ENCODE results near the gene HOXB8. TPM values are rescaled to one million over a fixed set of nuclear protein-coding genes. Genes with fewer than 3 reads are reported as not detected.

The HOXB8 gene
- total RNA-seq, result 27.0 and 31.7 TPM in 2 replicates

DNA sequence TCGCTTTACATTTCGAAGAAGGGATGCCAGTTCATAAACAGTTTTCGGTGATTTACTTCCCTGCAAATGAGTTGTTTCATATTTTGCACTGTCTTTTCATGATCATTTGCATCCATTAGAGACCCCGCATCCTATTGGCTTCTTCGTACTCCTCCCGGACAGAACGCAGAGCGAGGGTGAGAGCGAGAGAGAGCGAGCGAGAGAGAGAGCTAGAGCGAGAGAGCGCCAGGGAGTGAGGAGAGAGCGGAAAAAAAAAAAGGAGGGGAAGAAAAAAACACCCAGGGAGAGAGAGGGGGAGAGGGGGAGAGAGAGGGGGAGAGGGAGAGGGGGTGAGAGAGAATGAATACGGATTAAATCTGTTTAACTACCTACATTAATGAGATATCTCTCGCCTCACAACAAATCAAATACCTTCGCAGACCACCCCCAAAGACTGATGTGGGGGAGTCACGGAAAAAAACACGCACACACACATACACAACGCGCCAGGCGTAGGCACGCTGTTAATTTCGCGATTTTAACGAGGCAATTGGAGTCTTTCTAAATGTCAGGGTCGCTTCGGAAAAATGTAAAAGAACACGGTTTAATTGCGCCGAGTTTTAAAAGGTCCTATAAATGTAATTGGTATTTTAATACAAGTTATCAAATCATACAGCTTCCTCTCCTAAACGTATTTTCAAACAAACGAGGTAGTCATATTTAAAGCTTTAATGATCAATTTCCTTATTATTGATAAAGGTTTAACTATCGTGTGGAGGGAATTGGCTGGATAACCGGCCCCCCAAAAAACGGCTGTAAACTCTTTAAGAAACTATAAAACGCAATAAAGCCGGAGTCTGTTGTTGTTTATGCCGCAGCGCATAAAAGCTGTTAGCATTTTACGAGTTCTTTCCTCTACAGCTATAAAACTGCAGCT is at the start of gene HOXB8:
TSS of gene HOXB8 (minus strand) at position 246 of the 916 bp plus-strand sequence. CDS start 588 bp downstream, outside the sequence.
- DNase-seq (ENCODE audit: extremely low read depth, low read depth, low spot score), result no peak

DNA sequence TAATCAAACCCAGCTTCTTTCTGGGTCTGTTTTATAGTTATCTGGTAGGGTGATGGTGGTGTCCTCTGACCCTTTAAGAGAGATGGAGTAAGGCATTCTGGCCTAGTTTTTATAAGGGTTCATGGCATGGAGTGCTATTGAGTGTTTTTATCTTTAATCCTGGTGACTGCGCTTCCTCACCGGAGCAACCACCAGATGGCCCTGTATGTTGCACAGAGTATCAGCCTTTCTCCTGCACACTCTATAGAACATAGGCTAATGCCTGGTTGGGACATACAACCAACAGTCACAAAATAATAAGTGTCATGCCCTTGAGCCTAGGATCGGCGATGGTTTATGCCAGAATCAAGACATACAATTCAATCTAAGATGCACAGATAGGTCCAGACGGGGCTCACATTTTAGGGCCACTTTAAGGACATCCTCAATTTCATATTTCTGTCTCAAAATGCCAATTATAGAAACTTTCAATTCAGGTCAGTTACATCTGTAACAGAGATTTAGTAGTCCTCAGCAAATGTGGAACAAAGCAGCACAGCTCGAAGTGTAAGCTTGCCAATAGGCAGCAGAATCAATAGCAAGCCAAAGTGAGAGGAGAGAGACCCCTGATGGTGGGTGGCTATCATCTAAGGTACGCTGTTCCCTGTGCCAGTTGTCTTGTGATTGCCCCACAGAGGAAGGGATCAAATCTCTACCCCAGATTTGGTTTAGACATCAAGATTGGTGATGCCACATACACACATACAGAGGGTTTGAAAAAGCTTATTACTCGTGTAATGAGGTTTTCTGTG is 48.2 kb upstream of the HOXB8 start:
- DNase-seq (ENCODE audit: extremely low read depth, low read depth, low spot score), result no peak

DNA sequence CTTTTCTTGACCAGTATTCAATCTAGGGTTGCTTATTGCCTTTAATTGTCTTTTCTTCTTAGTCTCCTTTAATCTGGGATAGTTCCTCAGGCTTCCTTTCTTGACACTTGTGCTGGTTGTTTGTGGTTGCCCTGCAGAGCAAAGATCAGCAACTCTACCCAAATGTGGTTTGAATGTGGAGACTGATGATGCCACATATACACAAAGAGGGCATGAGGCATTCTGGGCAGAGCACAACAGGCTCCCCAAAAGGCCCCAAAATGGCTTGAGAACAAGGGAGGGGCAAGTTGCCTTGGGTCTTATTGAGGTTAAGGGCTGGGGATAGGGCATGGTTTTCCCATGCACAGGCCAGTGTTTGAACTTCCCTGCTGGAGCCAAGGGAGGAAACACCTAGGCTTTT is 40.8 kb upstream of the HOXB8 start:
- DNase-seq (ENCODE audit: extremely low read depth, low read depth, low spot score), result no peak

DNA sequence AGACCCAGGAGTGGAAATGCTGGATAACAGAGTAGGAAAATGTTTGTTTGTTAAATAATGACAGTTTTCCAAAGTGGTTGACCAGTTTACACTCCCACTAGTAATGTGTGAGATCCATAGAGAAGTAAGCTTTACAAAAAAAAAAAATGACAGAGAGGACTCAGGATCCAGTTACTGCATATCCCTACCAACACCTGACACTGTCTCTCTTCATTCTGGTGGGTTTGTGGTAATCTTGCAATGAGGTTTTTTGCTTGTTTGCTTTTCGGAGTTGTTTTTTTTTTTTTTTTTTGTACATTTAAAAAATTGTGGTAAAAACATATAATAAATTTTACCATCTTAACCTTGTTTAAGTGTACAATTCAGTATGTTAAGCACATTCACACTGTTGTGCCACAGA is 34.6 kb upstream of the HOXB8 start:
- no peak for DNase-seq (ENCODE audit: extremely low read depth, low read depth, low spot score)

DNA sequence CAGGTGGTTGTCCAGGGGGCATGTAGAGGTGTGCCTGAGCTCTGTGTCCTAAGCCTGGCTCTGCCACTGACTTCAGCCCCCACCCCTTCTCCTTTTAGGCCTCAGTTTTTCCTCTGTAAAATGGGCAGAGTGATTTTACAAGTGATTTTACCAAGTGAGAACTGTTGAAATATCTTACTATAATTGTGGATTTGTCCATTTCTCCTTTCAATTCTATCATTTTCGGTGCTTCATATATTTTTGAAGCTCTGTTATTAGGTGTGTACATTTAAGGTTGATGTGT is 32.8 kb upstream of the HOXB8 start:
- no peak for DNase-seq (ENCODE audit: extremely low read depth, low read depth, low spot score)

DNA sequence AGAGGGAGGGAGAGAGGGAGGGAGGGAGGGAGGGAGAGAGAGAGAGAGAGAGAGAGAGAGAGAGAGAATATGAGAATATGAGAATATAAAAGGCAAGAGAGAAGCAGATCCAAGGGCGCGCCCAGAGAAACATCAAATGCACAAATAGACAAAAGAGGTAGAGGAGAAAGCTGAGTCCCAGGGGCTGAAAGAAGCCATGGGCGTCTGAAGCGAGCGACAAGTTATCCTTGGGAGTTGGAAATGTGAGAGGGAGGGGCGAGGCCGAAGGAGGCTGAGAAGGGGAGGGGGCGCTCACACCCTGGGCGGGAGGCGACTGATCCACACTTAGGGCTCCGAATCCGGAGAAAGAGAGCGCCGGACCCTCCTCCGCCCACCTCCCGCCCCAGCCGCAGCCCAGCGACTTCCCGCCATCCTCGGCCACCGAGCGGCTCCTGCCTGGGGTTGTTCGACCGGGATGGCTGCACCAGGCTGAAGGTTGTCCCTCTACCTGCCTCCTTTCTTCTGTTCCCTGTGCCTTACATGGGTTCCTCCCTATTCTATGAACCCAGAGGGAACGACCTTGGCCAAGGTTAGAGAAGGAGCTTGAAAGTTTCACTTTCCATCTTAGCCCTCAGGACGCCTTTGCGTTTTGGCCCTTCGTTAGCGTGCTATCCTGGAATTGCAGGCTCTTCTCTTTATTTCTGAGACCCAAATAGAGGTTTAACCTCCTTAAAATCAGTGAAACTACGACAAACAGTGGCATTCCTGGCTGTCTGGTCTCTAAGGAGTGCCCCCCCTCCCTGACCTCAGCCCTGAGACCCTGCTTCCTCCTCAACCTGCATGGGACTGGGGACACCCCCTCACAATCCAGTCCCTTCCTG is 32.2 kb upstream of the HOXB8 start:
- DNase-seq (ENCODE audit: extremely low read depth, low read depth, low spot score), result no peak

DNA sequence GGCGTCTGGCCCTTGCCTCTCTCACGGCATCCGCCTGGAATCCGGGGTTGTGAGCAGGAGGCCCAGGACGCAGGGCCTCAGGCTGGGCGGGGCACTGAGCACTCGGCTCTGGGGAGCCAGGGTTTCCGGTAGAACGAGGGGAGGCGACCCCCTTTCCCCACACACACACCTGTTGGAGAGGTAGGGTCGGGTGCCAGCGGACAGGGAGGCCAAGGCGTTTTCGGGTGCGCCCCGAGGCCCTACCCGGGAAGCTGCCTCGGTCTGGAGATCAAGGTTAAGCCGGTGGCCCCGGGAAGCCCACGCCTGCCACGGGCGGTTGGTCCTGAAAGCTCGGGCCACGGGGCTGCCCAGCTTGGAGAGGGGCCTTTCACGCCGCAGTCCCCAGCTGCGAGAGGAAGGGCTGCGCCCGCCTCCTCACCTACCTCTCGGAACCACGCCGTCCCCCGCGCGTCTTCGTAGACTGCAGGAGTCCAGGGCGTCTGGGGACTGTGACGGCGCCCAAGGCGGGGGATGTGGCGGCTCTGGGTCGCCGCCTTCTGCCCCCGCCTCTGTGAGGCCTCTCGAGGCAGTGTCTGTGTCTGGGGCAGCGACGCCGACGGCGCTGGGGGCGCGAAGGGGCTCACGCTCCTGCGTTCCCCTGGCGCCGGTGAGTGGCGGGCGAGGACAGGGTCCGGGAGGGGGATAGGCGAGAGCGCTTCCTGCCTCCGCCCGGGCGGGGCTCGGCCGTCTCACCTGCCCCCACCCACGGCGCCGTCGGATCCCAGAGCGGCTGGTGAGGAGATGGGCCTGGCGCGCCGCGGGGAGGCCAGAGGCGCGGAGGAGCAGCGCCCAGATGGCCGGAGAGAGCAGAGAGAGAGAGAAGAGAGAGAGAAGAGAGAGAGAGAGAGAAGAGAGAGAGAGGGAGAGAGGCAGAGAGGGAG is 31.4 kb upstream of the HOXB8 start:
- no peak for DNase-seq (ENCODE audit: extremely low read depth, low read depth, low spot score)

DNA sequence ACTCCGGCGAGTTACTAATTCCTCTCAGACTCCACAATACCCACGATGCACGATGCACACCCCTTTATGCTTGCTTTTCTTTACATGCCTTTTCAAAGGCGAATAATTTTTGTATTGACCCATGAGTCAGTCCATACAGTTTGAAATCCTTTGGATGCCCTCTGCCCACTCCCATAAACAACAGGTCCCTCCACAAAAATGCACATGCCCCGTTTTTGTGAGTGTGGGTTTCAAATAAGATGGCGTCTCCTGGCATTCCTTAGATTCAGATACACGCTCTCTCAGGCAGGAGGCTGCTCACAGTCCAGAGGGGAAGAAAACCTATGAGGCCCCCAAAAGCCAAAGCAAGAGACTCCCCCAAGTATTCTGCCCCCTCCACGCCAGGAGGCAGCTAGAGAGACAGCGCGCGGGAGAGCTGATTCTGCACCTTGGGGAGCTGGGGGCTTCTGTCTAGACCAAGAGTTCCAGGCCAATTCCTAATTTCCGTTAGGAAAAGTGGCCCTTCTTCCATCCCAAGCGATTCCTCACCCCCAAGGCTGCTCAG is 30.6 kb upstream of the HOXB8 start:
- DNase-seq (ENCODE audit: extremely low read depth, low read depth, low spot score), result no peak

DNA sequence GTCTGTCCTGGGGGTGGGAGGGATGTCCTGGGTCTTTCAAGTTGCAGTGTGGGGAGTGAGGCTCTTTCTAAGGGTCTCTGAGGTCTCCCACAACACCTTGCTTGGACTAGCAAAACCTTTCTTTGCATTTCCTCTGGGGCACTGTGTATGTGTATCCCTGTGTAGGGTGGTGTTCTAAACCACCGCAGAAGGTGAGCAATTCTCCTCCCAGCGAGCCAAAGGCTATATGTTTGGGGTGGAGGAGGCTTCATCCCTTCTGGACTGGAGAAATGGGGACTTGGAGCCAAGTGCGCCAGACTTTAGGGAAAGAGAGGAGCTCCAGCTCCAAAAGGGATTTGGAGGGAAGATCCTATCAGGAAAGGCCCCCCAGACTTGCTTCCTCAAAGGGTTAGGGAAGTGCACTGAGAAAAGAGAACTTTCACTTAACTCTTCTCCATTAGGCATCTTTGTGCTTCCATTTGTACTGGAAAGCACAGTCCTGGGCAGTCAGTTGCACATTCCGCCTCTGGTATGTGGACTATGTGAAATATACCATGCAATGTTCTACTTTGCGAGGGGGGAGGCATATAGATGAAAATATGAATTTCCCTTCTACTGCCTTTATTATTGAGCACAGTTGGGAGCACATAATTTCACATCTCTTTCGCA is 29.9 kb upstream of the HOXB8 start:
- no peak for DNase-seq (ENCODE audit: extremely low read depth, low read depth, low spot score)

DNA sequence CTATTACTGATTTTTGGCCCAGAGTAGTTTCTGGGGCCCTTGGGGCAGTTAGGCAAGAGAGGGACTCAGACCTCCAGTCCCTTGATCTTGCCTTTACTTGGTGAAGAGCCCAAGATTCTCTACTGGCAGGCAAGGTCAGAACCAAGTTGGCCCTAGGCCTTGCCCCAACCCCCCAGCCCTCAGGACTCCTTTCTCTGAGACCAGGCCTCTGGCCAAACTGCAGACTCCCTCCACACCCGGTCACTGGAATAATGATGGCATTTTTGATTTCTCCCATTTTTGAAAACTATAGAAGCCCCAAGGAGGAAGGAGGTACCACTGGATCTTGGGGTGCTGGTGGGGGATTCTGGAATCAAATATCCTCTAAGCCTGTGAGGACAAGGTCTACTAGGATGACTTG is 29.1 kb upstream of the HOXB8 start:
- DNase-seq (ENCODE audit: extremely low read depth, low read depth, low spot score), result no peak

DNA sequence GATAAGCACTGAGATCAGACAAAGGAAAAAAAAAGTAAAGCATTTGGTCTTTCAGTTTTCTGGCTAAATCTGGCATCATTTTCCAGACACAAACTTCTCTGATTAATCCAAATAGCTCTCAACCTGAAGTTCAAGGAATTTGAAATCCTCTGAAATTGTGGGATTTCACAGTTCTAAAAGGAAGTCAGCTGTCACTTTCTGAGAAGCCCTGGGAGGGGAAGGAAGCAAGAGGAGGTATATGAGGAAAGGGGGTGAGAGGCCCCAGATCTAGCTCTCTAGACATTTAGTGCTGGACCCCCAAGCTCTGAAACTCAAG is 28.6 kb upstream of the HOXB8 start:
- no peak for DNase-seq (ENCODE audit: extremely low read depth, low read depth, low spot score)

DNA sequence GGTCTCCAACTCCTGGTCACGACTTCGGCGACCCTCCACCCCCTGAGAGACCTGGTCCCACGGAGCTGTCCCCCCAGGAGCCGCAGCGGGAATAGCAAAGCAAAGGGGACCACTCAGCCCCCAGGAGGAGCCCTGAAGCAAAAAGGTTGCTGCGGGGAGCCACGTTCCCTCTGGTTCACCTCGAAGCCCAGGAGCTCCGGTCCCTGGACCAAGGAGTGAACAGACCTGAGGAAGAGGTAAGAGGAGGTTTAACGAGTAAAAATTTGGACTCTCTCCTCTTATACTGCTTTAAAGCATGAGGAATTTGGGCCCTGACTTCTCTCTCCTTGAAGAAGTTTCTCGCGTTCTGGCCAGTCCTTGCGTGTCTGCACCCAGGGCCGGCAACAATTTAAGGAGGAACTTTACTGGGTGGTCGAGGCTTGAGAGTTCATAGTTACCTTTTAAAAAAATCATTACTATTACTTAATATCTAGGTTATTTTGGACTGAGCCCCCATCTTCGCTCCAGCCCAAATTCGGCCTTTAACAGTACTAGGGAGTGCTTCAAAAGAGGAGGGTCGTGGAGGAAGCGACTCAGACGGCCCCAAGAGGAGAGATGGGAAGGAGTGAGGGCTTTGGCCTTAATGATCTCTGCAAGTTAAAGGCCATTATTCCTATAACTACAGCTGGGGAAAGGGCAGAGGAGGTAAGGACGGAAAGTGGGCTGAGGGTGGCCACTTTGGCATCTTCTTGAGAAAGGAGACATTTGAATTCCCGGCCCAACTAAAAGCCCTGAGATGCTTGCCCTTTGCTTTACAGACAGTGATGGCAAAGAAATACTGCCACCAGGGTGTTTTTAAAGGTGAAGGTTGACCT is 28.0 kb upstream of the HOXB8 start:
- DNase-seq (ENCODE audit: extremely low read depth, low read depth, low spot score), result no peak

DNA sequence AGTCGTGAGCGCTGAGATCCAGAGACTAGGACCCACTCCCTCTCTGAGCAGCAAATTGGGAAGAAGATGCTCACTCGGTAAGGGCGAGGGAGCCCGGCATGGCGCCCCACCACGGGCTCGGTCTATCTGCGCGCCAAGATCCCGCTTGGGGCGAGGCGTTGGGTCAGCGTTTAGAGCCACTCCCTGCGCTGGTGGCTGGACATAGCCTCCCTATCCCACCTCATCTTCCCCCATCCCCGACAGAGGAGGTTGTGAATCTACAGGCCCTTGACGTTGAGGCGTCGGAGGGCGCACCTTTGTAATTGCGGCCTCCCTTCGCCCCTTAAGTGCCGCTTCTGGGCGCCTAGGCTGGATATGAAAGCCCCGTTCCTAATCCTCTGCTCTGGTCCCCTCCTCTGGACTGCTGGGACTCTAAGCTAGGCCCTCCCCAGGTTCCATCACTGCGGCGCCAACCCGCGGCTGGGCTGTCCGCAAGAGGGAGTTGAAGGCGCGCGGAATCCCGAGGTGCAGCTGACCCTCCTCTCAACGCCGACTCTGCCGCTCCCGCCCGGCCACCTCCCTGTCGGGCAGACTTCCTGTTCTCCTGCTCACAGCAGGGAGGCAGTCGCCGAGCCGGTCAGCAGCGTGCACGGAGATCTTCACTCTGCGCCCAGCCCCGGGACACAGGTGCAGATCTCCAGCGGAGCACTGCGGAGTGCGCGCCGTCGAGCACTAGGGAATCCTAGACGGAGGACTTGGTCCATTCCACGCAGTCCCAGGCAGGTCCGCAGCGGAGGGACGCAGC is 27.2 kb upstream of the HOXB8 start:
- DNase-seq (ENCODE audit: extremely low read depth, low read depth, low spot score), result no peak

DNA sequence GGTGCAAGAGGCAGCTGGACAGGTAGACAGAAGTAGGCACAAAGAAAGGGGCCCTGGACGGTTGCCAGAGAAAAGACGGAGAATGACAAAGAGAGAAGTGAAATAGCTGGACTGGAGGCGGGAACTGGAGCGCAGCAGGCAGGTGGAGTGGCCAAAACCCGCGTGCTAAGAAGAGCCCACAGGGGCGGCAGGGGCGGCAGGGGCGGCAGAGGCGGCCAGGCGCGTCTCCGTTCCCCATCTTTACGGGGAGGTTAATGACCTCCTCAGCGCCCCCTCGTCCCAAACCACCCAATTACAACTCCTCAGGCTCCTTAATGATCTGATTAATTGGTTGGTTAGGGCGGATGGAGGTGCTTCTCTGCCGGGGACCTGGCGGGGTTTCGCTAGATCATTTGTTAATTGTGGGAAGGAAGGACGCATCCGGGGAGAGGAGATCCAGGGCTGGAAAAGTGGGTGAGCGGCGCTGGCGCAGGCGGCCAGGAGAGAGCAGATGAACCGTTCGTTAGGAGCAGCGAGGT is 26.5 kb upstream of the HOXB8 start:
- no peak for DNase-seq (ENCODE audit: extremely low read depth, low read depth, low spot score)

DNA sequence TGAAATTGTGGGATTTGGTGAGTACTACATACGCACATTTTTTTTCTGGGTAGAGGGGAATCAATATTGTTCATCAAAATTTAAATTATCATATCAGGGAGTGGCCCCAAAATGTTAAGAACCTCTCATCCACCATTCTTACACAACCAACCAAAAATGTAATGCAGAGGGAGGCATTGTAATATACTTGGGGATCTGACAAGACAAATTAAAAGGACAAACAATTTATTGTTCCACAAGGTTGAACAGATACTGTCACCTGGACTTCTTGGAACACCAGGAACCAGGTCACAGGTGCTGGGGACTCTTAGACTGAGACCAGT is 25.7 kb upstream of the HOXB8 start:
- no peak for DNase-seq (ENCODE audit: extremely low read depth, low read depth, low spot score)

DNA sequence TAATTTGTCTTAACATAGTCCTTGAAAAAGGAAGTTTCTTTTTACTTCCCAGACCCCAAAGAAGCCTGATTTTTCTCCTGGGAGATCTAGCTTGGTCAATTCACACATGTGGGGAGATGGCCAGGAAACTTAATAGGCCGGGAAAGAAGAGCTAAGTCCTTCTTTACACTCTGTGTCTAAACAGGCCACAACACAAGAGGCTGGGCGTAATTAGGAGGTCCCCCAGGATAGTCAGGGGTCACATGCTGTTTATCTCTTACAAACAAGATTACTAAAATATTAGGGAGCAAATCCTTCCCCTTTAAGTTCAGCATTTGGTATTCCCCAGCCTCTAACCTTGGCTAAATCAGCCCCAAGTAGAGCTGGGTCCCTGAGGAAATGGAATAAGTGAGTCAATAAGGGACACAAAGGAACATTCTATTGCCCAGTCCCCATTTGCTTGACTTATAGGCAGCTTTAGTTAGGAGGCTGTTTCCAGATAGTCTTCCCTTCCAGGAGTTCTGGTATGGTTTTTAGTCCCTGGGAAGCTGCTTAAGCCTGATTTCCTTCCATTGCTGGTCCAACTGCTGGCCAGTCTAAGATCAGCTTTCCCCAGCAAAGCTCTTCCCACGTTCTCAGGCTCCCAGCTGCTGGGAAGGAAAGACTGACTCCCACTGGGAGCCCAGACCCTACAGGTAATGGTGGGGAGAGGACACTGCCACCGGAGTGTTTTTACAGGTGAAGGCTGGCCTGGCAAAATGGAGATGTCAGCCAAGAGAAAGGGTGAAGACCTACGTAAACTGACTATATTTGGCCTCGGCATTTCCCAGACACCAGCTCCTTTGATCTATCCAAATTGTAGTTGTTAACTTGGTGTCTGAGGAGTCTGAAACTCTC is 25.1 kb upstream of the HOXB8 start:
- no peak for DNase-seq (ENCODE audit: extremely low read depth, low read depth, low spot score)

DNA sequence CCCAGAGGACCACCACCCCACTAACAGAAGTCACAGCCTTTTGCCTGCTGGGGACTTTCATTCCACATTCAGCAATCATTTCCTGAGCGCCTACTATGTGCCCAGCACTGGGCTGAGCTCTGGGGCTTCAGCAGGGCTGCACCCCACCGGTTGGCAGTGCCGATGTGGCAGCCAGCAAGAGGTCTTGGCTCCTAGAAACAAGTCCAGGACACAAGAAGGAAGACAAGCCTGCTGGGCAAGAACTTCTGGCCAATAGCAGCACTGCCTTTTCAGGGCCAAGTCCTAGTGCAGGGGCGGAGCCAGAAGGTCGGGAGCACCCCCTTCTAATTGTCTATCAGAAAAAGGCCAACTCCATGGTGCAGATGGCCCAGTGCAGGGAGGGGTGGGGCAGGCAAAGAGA is 24.0 kb upstream of the HOXB8 start:
- no peak for DNase-seq (ENCODE audit: extremely low read depth, low read depth, low spot score)
